OCI-LY3 (cell line): Measurements from ENCODE around the gene NFATC3.

Source experiments
- H2AFZ ChIP-seq: fragments of 200-600, 300-600 bp; shearing (Covaris generic); 2 replicates; pipeline ENCODE4 v1.6.0; 2014; ENCODE audit warnings: antibody characterized with exemption, low read depth, low read length
- H3K27ac ChIP-seq: fragments of 200-600, 300-600 bp; sonication (generic); 2 replicates; pipeline ENCODE4 v1.5.1; 2014; ENCODE audit warnings: mild to moderate bottlenecking, low read length, moderate library complexity, mixed read lengths
- H3K27me3 ChIP-seq: fragments of 200-600, 300-600 bp; sonication (generic); 2 replicates; pipeline ENCODE4 v1.6.1; 2014; ENCODE audit warnings: low read depth, low read length, mixed read lengths
- H3K36me3 ChIP-seq: fragments of 200-600, 300-600 bp; sonication (generic); replicated peaks from 2 replicates; pipeline ENCODE3; 2014; ENCODE audit warnings: low read depth, low read length, mixed read lengths
- H3K4me1 ChIP-seq: fragments of 300-600, 200-600 bp; sonication (generic); 2 replicates; pipeline ENCODE4 v1.6.1; 2014; ENCODE audit warnings: low read length, mixed read lengths
- H3K4me2 ChIP-seq: fragments of 200-600, 300-600 bp; sonication (generic); 2 replicates; pipeline ENCODE4 v1.6.1; 2014; ENCODE audit warnings: low read length, mixed read lengths
- H3K4me3 ChIP-seq: fragments of 300-600, 200-600 bp; sonication (generic); 2 replicates; pipeline ENCODE4 v1.5.1; 2014; ENCODE audit warnings: antibody characterized with exemption, mild to moderate bottlenecking, low read length, moderate library complexity
- H3K79me2 ChIP-seq: fragments of 300-600, 200-600 bp; shearing (Covaris generic); 2 replicates; pipeline ENCODE4 v1.6.1; 2014; ENCODE audit warnings: mild to moderate bottlenecking, low read length, mixed read lengths
- H3K9ac ChIP-seq: fragments of 300-600, 200-600 bp; shearing (Covaris generic); 2 replicates; pipeline ENCODE4 v1.6.0; 2014; ENCODE audit warnings: mild to moderate bottlenecking, low read length, moderate library complexity
- H3K9me3 ChIP-seq: fragments of 200-600, 300-600 bp; shearing (Covaris generic); 2 replicates; pipeline ENCODE4 v1.6.1; 2014; ENCODE audit warnings: low read length, mixed read lengths; ENCODE audit not compliant: insufficient read depth
- H4K20me1 ChIP-seq: fragments of 200-600, 300-600 bp; sonication (generic); 2 replicates; pipeline ENCODE4 v1.6.1; 2016; ENCODE audit warnings: low read length, mixed read lengths; ENCODE audit not compliant: insufficient read depth
- CTCF ChIP-seq: fragments of 200-600, 300-600 bp; sonication (generic); IDR thresholded peaks from 2 replicates; pipeline ENCODE4 v1.5.1; 2014; ENCODE audit warnings: antibody characterized with exemption, low read length, low read depth
- EZH2phosphoT487 ChIP-seq: fragments of 200-600 bp; shearing (Covaris generic); IDR thresholded peaks from 2 replicates; pipeline ENCODE4 v1.6.1; 2018; ENCODE audit warnings: antibody characterized with exemption, mixed run types, low read depth

Gene NFATC3

GRCh38 chr16:68272507-68273209, 187.5 kb downstream of the NFATC3 start:
- H3K36me3 ChIP-seq = peaks cover 20% of the 10 kb centered on the region
- peaks cover 62% of the 10 kb centered on the region for H3K79me2 ChIP-seq
- no peak overlapping the region for H3K4me2 ChIP-seq
- H3K4me3 ChIP-seq = no peak overlapping the region
- H2AFZ ChIP-seq = no peak overlapping the region
- H3K4me1 ChIP-seq = peaks cover 35% of the 10 kb centered on the region
- H3K9ac ChIP-seq = no peak overlapping the region
- TF ChIP-seq CTCF (no peak), EZH2phosphoT487 (no peak)
- H3K9me3 ChIP-seq = no peaks in the 10 kb centered on the region
- H3K27ac ChIP-seq = no peak overlapping the region
- H3K27me3 ChIP-seq = no peaks in the 10 kb centered on the region
- peaks cover 28% of the 10 kb centered on the region for H4K20me1 ChIP-seq

GRCh38 chr16:68273459-68273858, 188.3 kb downstream of the NFATC3 start:
- Histone ChIP-seq H3K9me3 (no peaks in the 10 kb centered on the region), H3K79me2 (peaks cover 54% of the 10 kb centered on the region), H3K27ac (no peak overlapping the region), H3K27me3 (no peaks in the 10 kb centered on the region), H2AFZ (no peak overlapping the region), H4K20me1 (peaks cover 28% of the 10 kb centered on the region), H3K36me3 (peaks cover 20% of the 10 kb centered on the region), H3K4me1 (peaks cover 35% of the 10 kb centered on the region), H3K4me2 (no peak overlapping the region), H3K9ac (no peak overlapping the region), H3K4me3 (no peak overlapping the region)
- no peak for TF ChIP-seq CTCF
- TF ChIP-seq EZH2phosphoT487 = no peak

- H3K4me1 ChIP-seq = peaks cover 35% of the 10 kb centered on the region
- no peak for TF ChIP-seq CTCF
- TF ChIP-seq EZH2phosphoT487 = no peak
- peaks cover 19% of the 10 kb centered on the region for H3K36me3 ChIP-seq
- H3K9me3 ChIP-seq = no peaks in the 10 kb centered on the region
- H3K27ac ChIP-seq = no peak overlapping the region
- H2AFZ ChIP-seq = no peak overlapping the region
- H3K79me2 ChIP-seq = peaks cover 50% of the 10 kb centered on the region
- H3K27me3 ChIP-seq = no peaks in the 10 kb centered on the region
- H4K20me1 ChIP-seq = peaks cover 28% of the 10 kb centered on the region
- no peak overlapping the region for H3K9ac ChIP-seq
- H3K4me2 ChIP-seq = no peak overlapping the region
- H3K4me3 ChIP-seq = no peak overlapping the region
Measured at GRCh38 chr16:68273896-68274295, 188.7 kb downstream of the NFATC3 start.

- H3K36me3 ChIP-seq = peaks cover 15% of the 10 kb centered on the region
- peaks cover 23% of the 10 kb centered on the region; the same call in 1 of the 2 replicates for H4K20me1 ChIP-seq
- no peak for TF ChIP-seq EZH2phosphoT487
- no peak overlapping the region for H3K4me3 ChIP-seq
- H3K4me2 ChIP-seq = no peak overlapping the region
- no peak overlapping the region for H3K27ac ChIP-seq
- H3K9me3 ChIP-seq = no peaks in the 10 kb centered on the region
- no peaks in the 10 kb centered on the region for H3K27me3 ChIP-seq
- H3K79me2 ChIP-seq = peaks cover 44% of the 10 kb centered on the region
- H3K4me1 ChIP-seq = peaks cover 35% of the 10 kb centered on the region
- H2AFZ ChIP-seq = no peak overlapping the region
- H3K9ac ChIP-seq = no peak overlapping the region
Measured at GRCh38 chr16:68274441-68274840, 189.3 kb downstream of the NFATC3 start.
